Choroid plexus epithelial cell (primary cell): ENCODE measurements around the gene RASGRF2.
"Not testable (repeated sequence)": the region's sequence is repeated elsewhere in the genome, so short reads cannot be mapped to it uniquely, and the experiment has no call there.

Experiments used
- DNase-seq: peaks from one replicate; pipeline ENCODE4 v3.0.0-alpha.2; 2010; ENCODE audit warnings: low read depth
- H3K4me3 ChIP-seq: 2 replicates; pipeline ENCODE4 v1.5.1; 2011; ENCODE audit warnings: low read depth, mild to moderate bottlenecking, control low read depth, low read length, moderate library complexity
- TF ChIP-seq, protein P1 (sequence below): conservative IDR thresholded peaks from 2 replicates; pipeline ENCODE4 v1.5.1; 2011; ENCODE audit warnings: low read depth, mild to moderate bottlenecking, control low read depth, inconsistent platforms, low read length, moderate library complexity

Gene RASGRF2

DNA sequence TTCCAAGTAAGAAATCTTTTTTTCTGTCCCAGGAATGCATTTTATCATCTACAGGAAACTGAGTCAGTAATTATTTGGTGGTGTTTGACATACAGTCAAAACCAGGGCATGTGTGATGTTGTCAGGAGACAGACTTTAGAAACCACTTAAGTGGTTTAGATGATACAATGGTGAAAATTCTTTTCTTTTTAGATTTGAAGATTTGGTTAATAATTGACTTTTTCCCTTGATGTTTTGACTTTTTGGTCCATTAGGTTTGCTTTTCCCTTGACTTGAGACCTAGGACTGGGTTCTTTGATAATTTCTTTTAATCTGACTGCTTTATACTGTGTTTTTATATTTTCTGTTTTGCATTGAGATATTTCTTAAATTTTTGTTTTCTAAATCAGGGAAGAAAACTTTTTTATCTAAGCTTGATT is 85.2 kb downstream of the RASGRF2 start:
- H3K4me3 ChIP-seq = no peak overlapping the region
- TF ChIP-seq, protein P1, sequence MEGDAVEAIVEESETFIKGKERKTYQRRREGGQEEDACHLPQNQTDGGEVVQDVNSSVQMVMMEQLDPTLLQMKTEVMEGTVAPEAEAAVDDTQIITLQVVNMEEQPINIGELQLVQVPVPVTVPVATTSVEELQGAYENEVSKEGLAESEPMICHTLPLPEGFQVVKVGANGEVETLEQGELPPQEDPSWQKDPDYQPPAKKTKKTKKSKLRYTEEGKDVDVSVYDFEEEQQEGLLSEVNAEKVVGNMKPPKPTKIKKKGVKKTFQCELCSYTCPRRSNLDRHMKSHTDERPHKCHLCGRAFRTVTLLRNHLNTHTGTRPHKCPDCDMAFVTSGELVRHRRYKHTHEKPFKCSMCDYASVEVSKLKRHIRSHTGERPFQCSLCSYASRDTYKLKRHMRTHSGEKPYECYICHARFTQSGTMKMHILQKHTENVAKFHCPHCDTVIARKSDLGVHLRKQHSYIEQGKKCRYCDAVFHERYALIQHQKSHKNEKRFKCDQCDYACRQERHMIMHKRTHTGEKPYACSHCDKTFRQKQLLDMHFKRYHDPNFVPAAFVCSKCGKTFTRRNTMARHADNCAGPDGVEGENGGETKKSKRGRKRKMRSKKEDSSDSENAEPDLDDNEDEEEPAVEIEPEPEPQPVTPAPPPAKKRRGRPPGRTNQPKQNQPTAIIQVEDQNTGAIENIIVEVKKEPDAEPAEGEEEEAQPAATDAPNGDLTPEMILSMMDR = no peak
- no peak for DNase-seq

DNA sequence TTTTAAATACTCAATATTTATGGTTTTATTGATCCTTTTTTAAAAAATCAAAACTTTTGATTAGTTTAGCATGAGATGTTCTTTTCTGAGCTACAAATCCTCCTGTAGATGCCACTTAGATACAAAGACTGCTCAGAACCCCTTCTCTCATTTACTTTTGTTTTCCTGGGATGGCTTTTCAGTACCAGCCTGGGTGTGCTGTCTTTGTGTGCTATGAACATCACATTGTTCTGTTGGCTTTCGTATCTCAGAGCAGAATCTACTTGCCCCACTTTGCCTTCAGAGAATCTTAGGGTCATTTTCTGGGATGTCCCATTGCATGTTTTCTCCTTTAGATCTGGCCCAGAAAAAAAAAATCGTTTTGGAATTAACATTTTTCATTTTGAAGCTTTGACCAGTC is 85.9 kb downstream of the RASGRF2 start:
- DNase-seq = no peak
- TF ChIP-seq, protein P1 = no peak
- H3K4me3 ChIP-seq = no peak overlapping the region

DNA sequence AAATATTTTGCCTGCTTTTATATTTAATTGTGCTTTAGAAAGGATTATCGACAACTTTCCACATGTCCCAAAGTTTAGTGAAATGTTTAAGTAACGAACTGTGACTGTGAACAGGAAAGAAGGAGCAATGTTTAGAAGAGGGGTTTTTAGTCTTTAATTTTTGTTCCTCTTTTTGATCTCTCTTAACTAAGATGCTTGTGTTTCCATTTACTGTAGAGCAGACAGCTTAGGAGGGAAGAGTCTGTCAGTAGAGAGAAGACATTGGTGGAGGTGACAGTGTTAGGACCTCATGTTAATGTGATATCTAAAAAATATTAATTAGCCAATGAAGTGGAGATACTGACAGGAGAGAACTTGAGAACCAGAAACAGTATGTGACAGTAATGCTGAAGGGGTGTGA is 92.2 kb downstream of the RASGRF2 start:
- TF ChIP-seq, protein P1 = no peak
- no peak overlapping the region for H3K4me3 ChIP-seq
- no peak for DNase-seq

DNA sequence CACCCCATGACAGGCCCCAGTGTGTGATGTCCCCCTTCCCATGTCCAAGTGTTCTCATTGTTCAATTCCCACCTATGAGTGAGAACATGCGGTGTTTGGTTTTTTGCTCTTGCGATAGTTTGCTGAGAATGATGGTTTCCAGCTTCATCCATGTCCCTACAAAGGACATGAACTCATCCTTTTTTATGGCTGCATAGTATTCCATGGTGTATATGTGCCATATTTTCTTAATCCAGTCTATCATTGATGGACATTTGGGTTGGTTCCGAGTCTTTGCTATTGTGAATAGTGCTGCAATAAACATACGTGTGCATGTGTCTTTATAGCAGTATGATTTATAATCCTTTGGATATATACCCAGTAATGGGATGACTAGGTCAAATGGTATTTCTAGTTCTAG is 93.1 kb downstream of the RASGRF2 start:
- not testable (repeated sequence) for H3K4me3 ChIP-seq, DNase-seq

DNA sequence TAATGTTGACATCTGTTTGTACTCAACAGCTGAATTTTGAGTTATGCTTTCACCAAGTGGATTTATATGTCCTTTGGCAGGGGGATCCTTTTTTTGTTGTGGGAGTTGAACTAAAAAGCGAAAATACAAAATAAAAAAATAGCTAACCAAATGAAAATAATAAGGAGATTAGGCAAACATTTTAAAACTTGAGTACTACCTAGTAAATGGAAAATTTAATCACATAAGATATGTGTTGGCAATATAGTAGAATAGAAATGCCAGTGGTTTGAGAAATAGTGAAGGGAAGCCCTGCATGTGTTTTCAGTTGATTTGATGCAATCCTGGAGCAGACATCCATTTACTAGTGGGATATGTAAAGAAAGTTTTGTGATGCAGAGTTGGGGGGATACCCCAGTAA is 98.0 kb downstream of the RASGRF2 start:
- TF ChIP-seq, protein P1 = no peak
- no peak for DNase-seq
- H3K4me3 ChIP-seq = no peak overlapping the region

DNA sequence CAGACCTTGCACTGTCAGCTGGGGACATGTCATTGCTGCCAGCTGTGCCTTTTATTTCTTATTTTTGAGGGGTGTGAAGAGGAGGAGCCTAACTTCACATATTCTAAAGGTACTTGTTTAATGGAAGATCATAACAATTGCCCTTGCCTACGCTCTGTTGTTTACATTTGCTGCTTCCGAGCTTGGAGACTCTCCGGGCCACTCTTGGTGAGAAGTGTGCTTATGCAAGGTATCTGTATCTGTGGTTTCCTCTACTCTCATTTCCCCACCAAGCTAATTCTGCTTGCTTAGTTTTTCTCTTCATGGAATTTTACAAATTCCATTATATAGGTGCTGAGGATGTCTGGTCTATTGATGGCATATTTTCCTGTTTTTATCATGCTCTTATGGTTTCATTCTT is 105.3 kb downstream of the RASGRF2 start:
- TF ChIP-seq, protein P1 = no peak

DNA sequence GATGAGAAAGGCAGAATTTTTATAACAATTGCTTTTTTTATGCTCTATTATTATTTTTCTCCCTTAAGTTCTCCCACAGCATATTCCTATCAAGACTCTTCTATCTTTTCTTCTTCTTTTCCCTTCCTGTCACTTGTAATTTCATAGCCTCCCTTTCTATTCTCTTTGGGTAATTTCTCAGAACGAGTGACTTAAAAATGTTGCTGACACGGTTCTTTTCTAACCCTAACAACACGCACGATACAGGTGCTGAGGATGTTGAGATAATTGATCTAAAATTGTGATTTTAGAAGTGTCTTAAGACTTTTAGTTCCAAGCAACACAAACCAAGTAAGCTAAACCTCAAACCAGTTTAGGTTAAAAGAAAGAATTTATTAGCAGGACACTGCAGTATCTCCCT is 105.9 kb downstream of the RASGRF2 start:
- DNase-seq = no peak
- no peak overlapping the region for H3K4me3 ChIP-seq
- TF ChIP-seq, protein P1 = no peak

More for the DNA sequence above, 105.3 kb downstream of the RASGRF2 start:
- no peak overlapping the region for H3K4me3 ChIP-seq
- peak; percentile 55 for DNase-seq

DNA sequence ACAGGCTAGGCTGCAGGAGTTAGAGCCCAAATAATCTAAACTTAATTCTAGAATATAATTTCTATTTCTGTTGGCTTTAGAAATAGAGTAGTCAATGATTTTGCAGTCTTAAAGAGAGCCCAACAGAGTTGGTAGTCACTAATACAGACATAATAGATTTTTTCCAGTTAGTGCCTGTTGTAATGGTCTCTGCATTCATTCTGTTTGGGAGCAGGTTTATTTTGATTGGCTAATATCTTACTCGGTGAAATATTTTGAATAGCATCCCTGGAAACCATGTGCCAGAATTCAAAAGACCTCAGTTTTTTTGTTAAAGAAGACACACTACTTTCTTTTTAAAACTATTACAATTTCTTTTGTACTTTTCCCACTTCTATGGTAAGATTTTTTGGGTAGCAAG is 107.2 kb downstream of the RASGRF2 start:
- H3K4me3 ChIP-seq = no peak overlapping the region
- DNase-seq = no peak
- TF ChIP-seq, protein P1 = no peak
